ENCODE measurements around the gene TMEM139.

TMEM139 gene

DNA sequence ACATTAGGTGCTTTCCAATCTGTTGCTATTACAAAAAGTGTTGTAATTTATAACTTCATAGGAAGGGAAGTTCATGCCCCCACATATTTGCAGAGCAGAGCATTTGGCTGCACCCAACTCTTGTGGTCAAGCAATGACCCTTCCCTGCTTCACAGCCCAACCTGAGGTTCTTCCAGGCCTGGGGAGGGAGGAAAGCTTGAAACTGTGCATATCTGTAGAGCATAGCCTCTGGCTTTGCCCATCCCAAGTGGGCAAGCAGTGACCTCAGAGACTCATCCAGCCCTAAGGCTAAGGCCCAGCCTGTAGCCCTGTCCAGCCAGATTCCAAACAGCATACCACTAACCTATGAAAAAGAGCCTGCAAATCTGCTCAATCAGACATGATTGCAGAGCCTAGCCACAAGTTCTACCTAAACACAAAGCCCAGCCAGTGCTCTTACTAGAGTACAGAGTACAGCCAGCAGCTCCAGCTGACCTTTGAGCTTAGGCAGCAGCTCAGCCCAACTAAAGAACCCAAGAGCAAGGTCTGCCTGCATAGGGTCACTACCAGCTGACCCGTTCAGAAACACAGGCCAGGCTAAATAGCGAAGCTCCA lies 35.9 kb upstream of the TMEM139 start:
- no peak for DNase-seq (ENCODE audit: low read depth, low spot score)
- Histone ChIP-seq H3K4me1 (ENCODE audit: insufficient read depth, insufficient read length) (no peaks in the 10 kb centered on the region), H3K9ac (ENCODE audit: insufficient read length, low read depth) (no peak overlapping the region), H3K4me3 (ENCODE audit: insufficient read length, low read depth) (no peak overlapping the region), H3K27me3 (ENCODE audit: insufficient read depth, insufficient read length) (no peaks in the 10 kb centered on the region), H3K36me3 (ENCODE audit: insufficient read depth, insufficient read length, low read length) (no peaks in the 10 kb centered on the region), H3K9me3 (ENCODE audit: insufficient read depth, low read length) (no peaks in the 10 kb centered on the region)
- TF ChIP-seq ZNF274 (IDR thresholded peaks at IDR 0.05; ENCODE audit: low read depth, low read length): no peak
- no peak for TF ChIP-seq SUZ12 (IDR thresholded peaks at IDR 0.05; ENCODE audit: extremely low read depth, insufficient read depth, insufficient read length)
- TF ChIP-seq YY1 (IDR thresholded peaks at IDR 0.05; ENCODE audit: insufficient read depth, insufficient read length): no peak

DNA sequence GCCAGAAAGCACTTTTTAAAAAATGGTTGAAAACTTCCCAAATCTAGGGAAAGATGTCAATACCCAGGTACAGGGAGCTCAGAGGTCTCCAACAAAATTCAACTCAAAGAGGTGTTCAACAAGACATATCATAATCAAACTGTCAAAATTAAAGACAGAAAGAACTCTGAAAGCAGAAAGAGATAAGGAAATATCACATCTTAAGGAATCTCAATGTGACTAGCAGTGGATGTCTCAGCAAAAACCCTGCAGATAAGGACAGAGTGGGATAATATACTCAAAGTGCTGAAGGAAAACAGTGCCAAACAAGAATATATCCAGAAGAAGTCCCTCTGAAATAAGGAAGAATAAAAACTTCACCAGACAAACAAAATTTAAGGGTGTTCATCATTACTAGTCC lies 34.6 kb upstream of the TMEM139 start:
- no peaks in the 10 kb centered on the region for H3K9me3 ChIP-seq (ENCODE audit: insufficient read depth, low read length)
- no peaks in the 10 kb centered on the region for H3K36me3 ChIP-seq (ENCODE audit: insufficient read depth, insufficient read length, low read length)
- TF ChIP-seq ZNF274 (IDR thresholded peaks at IDR 0.05; ENCODE audit: low read depth, low read length) (no peak), YY1 (IDR thresholded peaks at IDR 0.05; ENCODE audit: insufficient read depth, insufficient read length) (no peak), SUZ12 (IDR thresholded peaks at IDR 0.05; ENCODE audit: extremely low read depth, insufficient read depth, insufficient read length) (no peak)
- no peak overlapping the region for H3K4me3 ChIP-seq (ENCODE audit: insufficient read length, low read depth)
- H3K4me1 ChIP-seq (ENCODE audit: insufficient read depth, insufficient read length): no peaks in the 10 kb centered on the region
- no peaks in the 10 kb centered on the region for H3K27me3 ChIP-seq (ENCODE audit: insufficient read depth, insufficient read length)
- H3K9ac ChIP-seq (ENCODE audit: insufficient read length, low read depth): no peak overlapping the region
- no peak for DNase-seq (ENCODE audit: low read depth, low spot score)

DNA sequence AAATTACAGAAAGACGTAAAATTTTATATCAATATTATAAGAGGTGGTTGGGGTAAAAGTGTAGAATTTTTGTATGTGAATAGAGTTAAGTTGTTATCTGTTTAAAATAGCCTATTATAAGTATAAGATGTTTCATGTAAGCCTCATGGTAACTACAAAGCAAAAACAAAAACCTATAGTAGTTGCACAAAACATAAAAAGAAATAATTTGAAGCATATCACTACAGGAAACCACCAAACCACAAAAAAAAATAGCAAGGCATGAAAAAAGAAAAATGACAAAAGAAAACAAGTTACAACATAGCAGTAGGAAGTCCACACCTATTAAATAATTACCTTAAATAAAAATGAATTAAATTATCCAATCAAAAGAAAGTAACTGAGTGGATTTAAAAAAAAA lies 33.9 kb upstream of the TMEM139 start:
- no peak for TF ChIP-seq SUZ12 (IDR thresholded peaks at IDR 0.05; ENCODE audit: extremely low read depth, insufficient read depth, insufficient read length)
- TF ChIP-seq ZNF274 (IDR thresholded peaks at IDR 0.05; ENCODE audit: low read depth, low read length): no peak
- TF ChIP-seq YY1 (IDR thresholded peaks at IDR 0.05; ENCODE audit: insufficient read depth, insufficient read length): no peak
- H3K4me3 ChIP-seq (ENCODE audit: insufficient read length, low read depth): no peak overlapping the region
- no peak for DNase-seq (ENCODE audit: low read depth, low spot score)
- no peaks in the 10 kb centered on the region for H3K4me1 ChIP-seq (ENCODE audit: insufficient read depth, insufficient read length)
- no peaks in the 10 kb centered on the region for H3K9me3 ChIP-seq (ENCODE audit: insufficient read depth, low read length)
- no peaks in the 10 kb centered on the region for H3K27me3 ChIP-seq (ENCODE audit: insufficient read depth, insufficient read length)
- H3K36me3 ChIP-seq (ENCODE audit: insufficient read depth, insufficient read length, low read length): no peaks in the 10 kb centered on the region
- no peak overlapping the region for H3K9ac ChIP-seq (ENCODE audit: insufficient read length, low read depth)

DNA sequence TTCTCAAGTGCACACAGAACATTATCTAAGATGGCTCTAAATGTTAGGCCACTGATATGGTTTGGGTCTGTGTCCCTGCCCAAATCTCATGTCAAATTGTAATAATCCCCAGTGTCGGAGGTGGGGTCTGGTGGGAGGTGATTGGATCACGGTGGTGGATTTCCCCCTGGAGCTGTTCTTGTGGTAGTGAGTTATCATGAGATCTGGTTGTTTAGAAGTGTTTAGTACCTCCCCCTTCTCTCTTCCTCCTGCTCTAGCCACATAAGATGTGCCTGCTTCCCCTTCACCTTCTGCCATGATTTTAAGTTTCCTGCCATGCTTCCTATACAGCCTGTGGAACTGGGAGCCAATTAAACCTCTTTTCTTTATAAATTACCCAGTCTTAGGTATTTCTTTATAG lies 32.8 kb upstream of the TMEM139 start:
- Histone ChIP-seq H3K4me3 (ENCODE audit: insufficient read length, low read depth) (no peak overlapping the region), H3K9ac (ENCODE audit: insufficient read length, low read depth) (no peak overlapping the region), H3K9me3 (ENCODE audit: insufficient read depth, low read length) (no peaks in the 10 kb centered on the region), H3K36me3 (ENCODE audit: insufficient read depth, insufficient read length, low read length) (no peaks in the 10 kb centered on the region), H3K4me1 (ENCODE audit: insufficient read depth, insufficient read length) (no peaks in the 10 kb centered on the region), H3K27me3 (ENCODE audit: insufficient read depth, insufficient read length) (no peaks in the 10 kb centered on the region)
- TF ChIP-seq YY1 (IDR thresholded peaks at IDR 0.05; ENCODE audit: insufficient read depth, insufficient read length) (no peak), ZNF274 (IDR thresholded peaks at IDR 0.05; ENCODE audit: low read depth, low read length) (no peak), SUZ12 (IDR thresholded peaks at IDR 0.05; ENCODE audit: extremely low read depth, insufficient read depth, insufficient read length) (no peak)
- DNase-seq (ENCODE audit: low read depth, low spot score): no peak

DNA sequence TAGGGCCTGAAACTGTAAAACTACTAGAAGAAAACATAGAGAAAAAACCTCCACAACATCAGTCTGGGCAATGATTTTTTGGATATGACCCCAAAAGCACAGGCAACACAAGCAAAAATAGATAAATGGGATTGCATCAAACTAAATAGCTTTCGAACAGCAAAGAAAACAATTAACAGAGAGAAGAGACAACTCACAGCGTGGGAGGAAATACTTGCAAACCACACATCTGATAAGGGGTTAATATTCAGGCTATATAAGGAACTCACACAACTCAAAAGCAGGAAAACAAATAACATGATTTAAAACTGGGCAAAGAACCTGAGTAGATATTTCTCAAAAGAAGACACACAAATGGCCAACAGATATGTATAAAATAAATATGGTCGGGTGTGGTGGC lies 29.2 kb upstream of the TMEM139 start:
- no peak for DNase-seq (ENCODE audit: low read depth, low spot score)
- TF ChIP-seq SUZ12 (IDR thresholded peaks at IDR 0.05; ENCODE audit: extremely low read depth, insufficient read depth, insufficient read length) (no peak), YY1 (IDR thresholded peaks at IDR 0.05; ENCODE audit: insufficient read depth, insufficient read length) (no peak), ZNF274 (IDR thresholded peaks at IDR 0.05; ENCODE audit: low read depth, low read length) (no peak)
- H3K27me3 ChIP-seq (ENCODE audit: insufficient read depth, insufficient read length): no peaks in the 10 kb centered on the region
- H3K4me1 ChIP-seq (ENCODE audit: insufficient read depth, insufficient read length): no peaks in the 10 kb centered on the region
- H3K9me3 ChIP-seq (ENCODE audit: insufficient read depth, low read length): no peaks in the 10 kb centered on the region
- no peak overlapping the region for H3K4me3 ChIP-seq (ENCODE audit: insufficient read length, low read depth)
- no peak overlapping the region for H3K9ac ChIP-seq (ENCODE audit: insufficient read length, low read depth)
- H3K36me3 ChIP-seq (ENCODE audit: insufficient read depth, insufficient read length, low read length): no peaks in the 10 kb centered on the region

DNA sequence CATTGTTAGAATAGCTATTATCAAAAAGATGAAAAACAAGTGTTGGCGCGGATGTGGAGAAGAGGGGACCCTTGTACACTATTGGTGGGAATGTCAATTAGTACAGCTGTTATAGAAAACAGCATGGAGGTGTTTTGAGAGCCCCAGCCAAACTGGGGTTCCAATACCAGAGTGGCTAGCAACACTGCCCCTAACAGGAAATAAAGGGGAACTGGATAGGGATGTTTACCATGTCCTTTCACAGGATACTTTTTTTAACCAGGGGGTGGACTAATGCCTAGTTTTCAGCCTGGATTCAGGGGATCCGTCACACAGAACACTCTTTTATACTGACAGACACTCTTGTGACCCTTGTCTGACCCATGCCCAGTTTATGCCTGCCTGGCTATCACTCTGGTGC lies 28.4 kb upstream of the TMEM139 start:
- DNase-seq (ENCODE audit: low read depth, low spot score): no peak

DNA sequence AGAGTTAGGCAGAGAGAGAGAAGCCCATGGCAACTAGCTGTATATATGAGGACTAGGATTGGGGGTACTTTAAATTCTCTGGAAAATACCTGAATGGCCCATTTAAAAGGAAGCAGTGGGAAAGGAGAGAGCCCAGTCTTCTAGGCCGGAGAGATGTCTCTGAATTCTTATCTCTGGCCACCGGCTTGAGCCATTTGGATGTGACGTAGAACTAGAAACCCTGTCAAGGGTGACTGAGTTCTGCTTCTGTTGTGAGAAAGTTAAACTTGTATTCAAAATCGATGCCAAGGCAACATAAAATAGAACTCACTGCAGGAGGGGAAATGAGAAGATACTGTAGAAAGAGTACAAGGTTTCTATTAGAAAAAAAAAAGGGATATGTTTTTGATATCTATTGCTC lies 27.8 kb upstream of the TMEM139 start:
- no peak overlapping the region for H3K4me3 ChIP-seq (ENCODE audit: insufficient read length, low read depth)
- H3K4me1 ChIP-seq (ENCODE audit: insufficient read depth, insufficient read length): no peaks in the 10 kb centered on the region
- no peaks in the 10 kb centered on the region for H3K27me3 ChIP-seq (ENCODE audit: insufficient read depth, insufficient read length)
- H3K9ac ChIP-seq (ENCODE audit: insufficient read length, low read depth): no peak overlapping the region
- no peak for DNase-seq (ENCODE audit: low read depth, low spot score)
- no peaks in the 10 kb centered on the region for H3K9me3 ChIP-seq (ENCODE audit: insufficient read depth, low read length)
- no peaks in the 10 kb centered on the region for H3K36me3 ChIP-seq (ENCODE audit: insufficient read depth, insufficient read length, low read length)
- TF ChIP-seq YY1 (IDR thresholded peaks at IDR 0.05; ENCODE audit: insufficient read depth, insufficient read length) (no peak), SUZ12 (IDR thresholded peaks at IDR 0.05; ENCODE audit: extremely low read depth, insufficient read depth, insufficient read length) (no peak), ZNF274 (IDR thresholded peaks at IDR 0.05; ENCODE audit: low read depth, low read length) (no peak)

More for the DNA sequence above, 28.4 kb upstream of the TMEM139 start:
- H3K9ac ChIP-seq (ENCODE audit: insufficient read length, low read depth): no peak overlapping the region
- H3K27me3 ChIP-seq (ENCODE audit: insufficient read depth, insufficient read length): no peaks in the 10 kb centered on the region
- no peak overlapping the region for H3K4me3 ChIP-seq (ENCODE audit: insufficient read length, low read depth)
- H3K36me3 ChIP-seq (ENCODE audit: insufficient read depth, insufficient read length, low read length): no peaks in the 10 kb centered on the region
- no peaks in the 10 kb centered on the region for H3K9me3 ChIP-seq (ENCODE audit: insufficient read depth, low read length)
- TF ChIP-seq YY1 (IDR thresholded peaks at IDR 0.05; ENCODE audit: insufficient read depth, insufficient read length) (no peak), ZNF274 (IDR thresholded peaks at IDR 0.05; ENCODE audit: low read depth, low read length) (no peak), SUZ12 (IDR thresholded peaks at IDR 0.05; ENCODE audit: extremely low read depth, insufficient read depth, insufficient read length) (no peak)
- no peaks in the 10 kb centered on the region for H3K4me1 ChIP-seq (ENCODE audit: insufficient read depth, insufficient read length)

All from NT2/D1 (cell line).